22Rv1 (cell line): ENCODE measurements around the gene MGST2.

ENCODE experiments used
- CTCF ChIP-seq: fragments of 450-650 bp; IDR thresholded peaks from 2 replicates; pipeline ENCODE4 v1.5.1; 2017; ENCODE audit warnings: mild to moderate bottlenecking
- ZFX ChIP-seq: fragments of 450-650 bp; IDR thresholded peaks from 2 replicates; pipeline ENCODE4 v1.6.1; 2017; ENCODE audit warnings: antibody characterized with exemption, borderline replicate concordance

- TF ChIP-seq CTCF = no peak
- no peak for TF ChIP-seq ZFX
These were observed 78.6 kb downstream of the MGST2 start for GRCh38 chr4:139744232-139744631.
